Adrenal gland (tissue), 5 donors: ENCODE measurements around the gene ANKRD13A.

ENCODE experiments used
- CTCF ChIP-seq, 6 experiments: fragments of 450-650 bp in 4 of 6; fragments of 200-600 bp in 2 of 6; sonication (generic) in 1 of 6; IDR thresholded peaks; 1 replicate in 5 of 6; 2 replicates in 1 of 6; pipeline versions ENCODE4 v1.5.1 to v1.8.0; 2016 to 2021; ENCODE audit warnings: antibody characterized with exemption in 6 of 6, mild to moderate bottlenecking in 2 of 6, moderate library complexity in 1 of 6
- POLR2A ChIP-seq, 2 donors: fragments of 450-650 bp; IDR thresholded peaks; one replicate each; pipeline ENCODE4 v1.6.1; 2017; ENCODE audit warnings: antibody characterized with exemption in 2 of 2, mild to moderate bottlenecking in 2 of 2, moderate library complexity in 1 of 2
- donor health status: DM: no; HTN: no; CAD: no.

GRCh38 chr12:110005319-110005973 lies 6.2 kb downstream of the ANKRD13A start:
- no peak for TF ChIP-seq CTCF (IDR thresholded peaks at IDR 0.05)
- no peak for TF ChIP-seq POLR2A (IDR thresholded peaks at IDR 0.05)
